PC-9 (cell line): ENCODE results near the gene PPM1G. TPM values are rescaled to one million over a fixed set of nuclear protein-coding genes. Genes with fewer than 3 reads are reported as not detected.

Experiments
- BruUV-seq: library from RNA; stranded (reverse); fragments of 400-500 nt; replicated peaks from 2 replicates; lab custom pipeline; 2021; lab: Mats Ljungman, UMichigan
- CTCF ChIA-PET: fragments of 300-600 bp; sonication (Branson Sonifier 250); formaldehyde crosslinking; loops from one replicate; lab custom pipeline; 2022; ENCODE audit warnings: antibody characterized with exemption; lab: Charles Lee
- POLR2A ChIA-PET: fragments of 300-600 bp; sonication (Branson Sonifier 250); formaldehyde crosslinking; loops from one replicate; lab custom pipeline; 2022; ENCODE audit warnings: antibody characterized with exemption; ENCODE audit not compliant: unreplicated experiment; lab: Charles Lee
- DNase-seq, 2 experiments: peaks; one replicate each; pipeline versions ENCODE4 v3.0.0 to v3.0.0-alpha.2; 2015 to 2022; ENCODE audit warnings: mixed read lengths in 1 of 2
- H2AFZ ChIP-seq: fragments of 200-600 bp; sonication (generic); 2 replicates; pipeline ENCODE4 v1.8.1; 2017; ENCODE audit warnings: antibody characterized with exemption
- H3F3A ChIP-seq: fragments of 200-600 bp; sonication (generic); 2 replicates; pipeline ENCODE4 v1.8.1; 2017; ENCODE audit warnings: antibody characterized with exemption, mild to moderate bottlenecking, low read depth; ENCODE audit not compliant: insufficient read depth
- H3K27ac ChIP-seq: fragments of 200-600 bp; sonication (generic); 2 replicates; pipeline ENCODE4 v1.6.1; 2016; ENCODE audit warnings: mixed run types
- H3K27me3 ChIP-seq: fragments of 200-600 bp; sonication (generic); 2 replicates; pipeline ENCODE4 v1.6.1; 2016; ENCODE audit warnings: low read depth, mixed run types; ENCODE audit not compliant: insufficient read depth
- H3K36me3 ChIP-seq: fragments of 200-600 bp; sonication (generic); 2 replicates; pipeline ENCODE4 v1.6.1; 2016; ENCODE audit warnings: low read depth, mixed run types
- H3K4me1 ChIP-seq: fragments of 200-600 bp; sonication (generic); replicated peaks from 2 replicates; pipeline ENCODE4 v1.6.1; 2016; ENCODE audit warnings: mixed run types; ENCODE audit not compliant: insufficient read depth
- H3K4me2 ChIP-seq: fragments of 200-600 bp; sonication (generic); 2 replicates; pipeline ENCODE4 v1.6.1; 2017; ENCODE audit warnings: mixed run types
- H3K4me3 ChIP-seq: fragments of 200-600 bp; sonication (generic); 2 replicates; pipeline ENCODE4 v1.6.1; 2016; ENCODE audit warnings: mixed run types
- H3K79me2 ChIP-seq: fragments of 200-600 bp; sonication (generic); 2 replicates; pipeline ENCODE4 v1.6.1; 2017; ENCODE audit warnings: low read depth, mixed run types
- H3K9me2 ChIP-seq: fragments of 200-600 bp; sonication (generic); 2 replicates; pipeline ENCODE4 v1.8.1; 2017; ENCODE audit warnings: mild to moderate bottlenecking; ENCODE audit not compliant: insufficient read depth
- H3K9me3 ChIP-seq: fragments of 200-600 bp; sonication (generic); 2 replicates; pipeline ENCODE4 v1.8.1; 2016; ENCODE audit warnings: low read depth; ENCODE audit not compliant: insufficient read depth
- H4K20me1 ChIP-seq: fragments of 200-600 bp; sonication (generic); 2 replicates; pipeline ENCODE4 v1.8.1; 2017; ENCODE audit not compliant: insufficient read depth
- EZH2 ChIP-seq: fragments of 200-600 bp; sonication (generic); IDR thresholded peaks from 2 replicates; pipeline ENCODE4 v1.8.0; 2017; ENCODE audit warnings: antibody characterized with exemption, low read depth
- intact Hi-C: fragments of 100-400 bp; cut with micrococcal nuclease; formaldehyde crosslinking; loops from one replicate; pipeline ENCODE4 v1.10.0; 2022; ENCODE audit not compliant: unreplicated experiment
- total RNA-seq: library from RNA; stranded (reverse); gene quantifications from 2 replicates; pipeline ENCODE4 v1.2.3, GENCODE V29; 2021
- TF ChIP-seq, protein P1 (sequence below): fragments of 200-600 bp; sonication (generic); conservative IDR thresholded peaks from 2 replicates; pipeline ENCODE4 v1.6.1; 2017; ENCODE audit warnings: mixed run types, antibody characterized with exemption, mild to moderate bottlenecking, moderate library complexity

PPM1G gene
- total RNA-seq, 1 experiment from 2014 or later, result 136 TPM

DNA sequence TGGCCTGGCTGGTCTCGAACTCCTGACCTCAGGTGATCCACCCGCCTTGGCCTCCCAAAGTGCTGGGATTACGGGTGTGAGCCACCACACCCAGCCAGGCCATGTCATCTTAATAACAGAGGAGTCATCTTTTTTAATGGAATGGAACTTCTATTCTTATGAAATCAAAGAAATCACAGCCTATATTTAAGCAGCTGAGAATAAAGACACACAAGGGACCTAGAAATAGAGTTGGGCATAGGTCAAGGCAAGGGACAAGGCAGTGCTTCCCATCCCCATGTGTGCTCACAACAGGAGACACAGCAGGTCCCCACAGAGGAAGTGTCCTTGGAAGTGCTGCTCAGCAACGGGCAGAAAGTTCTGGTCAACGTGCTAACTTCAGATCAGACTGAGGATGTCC, 35.8 kb downstream of the PPM1G start:
- H3K9me3 ChIP-seq, result no peaks in the 10 kb centered on the region
- POLR2A ChIA-PET, result no interaction called here
- intact Hi-C loops, result loop anchor here (5.0 kb wide), 2 partner anchors 54 to 276 kb away; partner anchors contain the start of gene NRBP1

DNA sequence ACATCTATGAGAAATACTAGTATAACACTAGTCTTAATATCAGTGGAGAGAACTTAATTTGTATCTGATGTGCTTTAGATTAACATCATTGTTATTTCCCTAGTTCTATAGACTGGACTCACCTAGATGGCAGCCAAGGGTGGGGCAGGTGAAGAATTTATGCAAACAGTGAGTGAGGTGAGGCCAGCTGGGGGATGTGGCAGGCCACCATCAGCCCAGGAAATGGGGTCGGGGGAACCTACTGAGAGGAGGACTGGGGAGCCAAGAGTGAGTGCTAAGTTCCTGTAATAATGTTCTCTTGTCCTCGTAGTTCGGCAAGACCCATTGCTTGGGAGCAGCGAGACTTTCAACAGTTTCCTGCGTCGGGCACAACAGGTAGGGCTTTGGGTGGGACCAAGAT, 36.5 kb downstream of the PPM1G start:
- peaks cover 24% of the 10 kb centered on the region; the same call in 1 of the 2 replicates for H3F3A ChIP-seq
- peaks cover 22% of the 10 kb centered on the region for H3K36me3 ChIP-seq
- peaks cover 45% of the 10 kb centered on the region for H3K79me2 ChIP-seq
- no peaks in the 10 kb centered on the region for H3K9me2 ChIP-seq
- peaks cover 12% of the 10 kb centered on the region for H4K20me1 ChIP-seq
- H3K9me3 ChIP-seq, result no peaks in the 10 kb centered on the region
- no TSS peak for BruUV-seq
- H3K27ac ChIP-seq, result no peak overlapping the region
- ChIA-PET POLR2A (no interaction called here), CTCF (no interaction called here)
- no peak overlapping the region for H2AFZ ChIP-seq
- H3K4me2 ChIP-seq, result no peak overlapping the region
- H3K4me1 ChIP-seq, result peaks cover 27% of the 10 kb centered on the region
- no peaks in the 10 kb centered on the region for H3K27me3 ChIP-seq
- DNase-seq, result no peak
- TF ChIP-seq, protein P1, sequence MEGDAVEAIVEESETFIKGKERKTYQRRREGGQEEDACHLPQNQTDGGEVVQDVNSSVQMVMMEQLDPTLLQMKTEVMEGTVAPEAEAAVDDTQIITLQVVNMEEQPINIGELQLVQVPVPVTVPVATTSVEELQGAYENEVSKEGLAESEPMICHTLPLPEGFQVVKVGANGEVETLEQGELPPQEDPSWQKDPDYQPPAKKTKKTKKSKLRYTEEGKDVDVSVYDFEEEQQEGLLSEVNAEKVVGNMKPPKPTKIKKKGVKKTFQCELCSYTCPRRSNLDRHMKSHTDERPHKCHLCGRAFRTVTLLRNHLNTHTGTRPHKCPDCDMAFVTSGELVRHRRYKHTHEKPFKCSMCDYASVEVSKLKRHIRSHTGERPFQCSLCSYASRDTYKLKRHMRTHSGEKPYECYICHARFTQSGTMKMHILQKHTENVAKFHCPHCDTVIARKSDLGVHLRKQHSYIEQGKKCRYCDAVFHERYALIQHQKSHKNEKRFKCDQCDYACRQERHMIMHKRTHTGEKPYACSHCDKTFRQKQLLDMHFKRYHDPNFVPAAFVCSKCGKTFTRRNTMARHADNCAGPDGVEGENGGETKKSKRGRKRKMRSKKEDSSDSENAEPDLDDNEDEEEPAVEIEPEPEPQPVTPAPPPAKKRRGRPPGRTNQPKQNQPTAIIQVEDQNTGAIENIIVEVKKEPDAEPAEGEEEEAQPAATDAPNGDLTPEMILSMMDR, result no peak
- no peak for TF ChIP-seq EZH2
- H3K4me3 ChIP-seq, result no peak overlapping the region
- intact Hi-C loops, result loop anchor here (5.0 kb wide), 2 partner anchors 54 to 276 kb away; partner anchors contain the start of gene NRBP1

More for the DNA sequence above, 35.8 kb downstream of the PPM1G start:
- Histone ChIP-seq H3K4me3 (no peak overlapping the region), H2AFZ (no peak overlapping the region), H3K27me3 (no peaks in the 10 kb centered on the region), H3K79me2 (peaks cover 39% of the 10 kb centered on the region), H3K4me2 (no peak overlapping the region), H3K27ac (no peak overlapping the region), H3F3A (peaks cover 24% of the 10 kb centered on the region; the same call in 1 of the 2 replicates), H3K36me3 (peaks cover 17% of the 10 kb centered on the region), H3K9me2 (no peaks in the 10 kb centered on the region), H4K20me1 (peaks cover 12% of the 10 kb centered on the region), H3K4me1 (peaks cover 27% of the 10 kb centered on the region)
- CTCF ChIA-PET, result no interaction called here
- DNase-seq, result no peak
- TF ChIP-seq, protein P1, result no peak
- no peak for TF ChIP-seq EZH2
- BruUV-seq, result no TSS peak

DNA sequence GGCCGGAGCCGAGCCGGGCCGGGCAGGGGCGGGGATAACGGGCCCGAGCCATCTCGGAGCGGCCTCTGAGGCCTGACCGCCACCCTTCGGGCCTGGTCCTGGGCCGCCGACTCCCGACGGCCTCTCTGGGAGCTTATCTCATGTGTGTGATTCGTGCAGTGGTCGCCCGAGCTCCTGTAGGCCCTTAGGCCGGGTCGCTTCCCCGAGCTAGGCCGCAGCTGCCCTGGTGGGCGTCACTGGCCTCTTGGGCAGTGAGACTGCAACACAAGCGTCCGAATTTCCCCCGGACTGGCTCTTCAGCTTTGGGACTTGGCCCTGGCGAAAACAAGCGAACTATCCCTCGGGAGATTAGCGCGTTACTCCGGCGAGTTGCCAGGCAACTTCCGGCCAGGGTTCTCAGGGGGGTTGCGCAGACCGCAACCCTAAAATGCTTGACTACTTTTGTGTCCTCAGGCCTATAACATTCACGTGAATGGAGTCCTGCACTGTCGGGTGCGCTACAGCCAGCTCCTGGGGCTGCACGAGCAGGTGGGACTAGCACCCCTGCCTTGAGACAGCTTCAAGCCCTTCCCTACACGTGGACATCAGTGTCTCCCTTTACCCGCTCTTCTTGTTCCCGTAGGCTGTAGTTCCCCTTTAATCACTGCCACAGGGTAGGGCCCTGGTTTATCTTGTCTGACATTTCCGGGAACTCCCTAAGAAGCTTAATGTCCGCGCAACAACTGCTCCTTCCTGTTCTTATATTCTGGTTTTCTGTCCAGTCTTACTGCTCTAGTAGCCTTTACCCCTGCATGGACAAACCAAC, 38.4 kb downstream of the PPM1G start:
- Histone ChIP-seq H3F3A (peaks cover 27% of the 10 kb centered on the region), H3K9me3 (no peaks in the 10 kb centered on the region), H4K20me1 (peaks cover 5% of the 10 kb centered on the region), H3K79me2 (peaks cover 45% of the 10 kb centered on the region), H3K27ac (peak overlapping the region; percentile 22; the same call in 1 of the 2 replicates), H2AFZ (peak overlapping the region; percentile 93), H3K36me3 (peaks cover 37% of the 10 kb centered on the region), H3K4me1 (peaks cover 27% of the 10 kb centered on the region), H3K9me2 (no peaks in the 10 kb centered on the region), H3K27me3 (no peaks in the 10 kb centered on the region), H3K4me2 (peak overlapping the region; percentile 93), H3K4me3 (peak overlapping the region; percentile 94)
- BruUV-seq, result no TSS peak
- peak; percentile 29 to 65 for DNase-seq
- CTCF ChIA-PET, result interaction anchor here (0.6 kb wide), 1 partner anchor 10 kb away, joined by 5 read pairs; the partner anchor contains the start of gene ZNF513
- intact Hi-C loops, result loop anchor here (1.0 to 5.0 kb wide), 4 partner anchors 15 to 274 kb away; partner anchors contain the start of genes GTF3C2 and NRBP1
- POLR2A ChIA-PET, result interaction anchor here (0.6 to 0.9 kb wide), 2 partner anchors 38 to 428 kb away, joined by 3 to 5 read pairs; partner anchors contain the start of gene PPM1G
- no peak for TF ChIP-seq EZH2
- TF ChIP-seq, protein P1, result no peak
